K562 (cell line): ENCODE measurements around the gene EXOG. TPM values are rescaled to one million over a fixed set of nuclear protein-coding genes. Genes with fewer than 3 reads are reported as not detected.

Source experiments
- ATAC-seq: fragments of 200-7000 bp; cut with Tn5 transposase; 3 replicates; pipeline ENCODE4 v1.9.1; 2020; ENCODE audit warnings: moderate library complexity
- BruUV-seq: library from RNA; stranded (reverse); fragments of 400-500 nt; replicated peaks from 2 replicates; lab custom pipeline; 2021; lab: Mats Ljungman, UMichigan
- CTCF ChIA-PET: fragments of 300-600 bp; formaldehyde crosslinking; extraction: SDS; loops from one replicate; lab custom pipeline; 2021; ENCODE audit warnings: low intra/inter-chr PET ratio; lab: Yijun Ruan, JAX
- POLR2A ChIA-PET: fragments of 300-600, 350-650 bp; sonication (Branson Sonifier 250); formaldehyde crosslinking; extraction: SDS; loops from one replicate; lab custom pipeline; 2021; ENCODE audit warnings: antibody characterized with exemption, inconsistent platforms; lab: Yijun Ruan, JAX
- DNase-seq, 4 experiments: peaks; one replicate each; pipeline versions ENCODE4 v3.0.0 to v3.0.0-alpha.2; 2011 to 2018; ENCODE audit warnings: low spot score in 3 of 4, mixed read lengths in 3 of 4; ENCODE audit errors: extremely low read depth in 1 of 4
- FAIRE-seq: peaks from 2 replicates; lab custom pipeline; 2011; peaks lifted over from hg19 to GRCh38; lab: Jason Lieb, UNC
- H2AFZ ChIP-seq: 2 replicates; pipeline ENCODE4 v1.6.0; 2011; ENCODE audit warnings: low read depth, low read length, control low read depth, inconsistent platforms
- H3K27ac ChIP-seq: fragments of 200-600 bp; 3 replicates; pipeline ENCODE4 v1.8.0; 2011; ENCODE audit warnings: low read depth, mild to moderate bottlenecking, control low read depth, inconsistent platforms, low read length, moderate library complexity, mixed read lengths; ENCODE audit errors: extremely low read depth
- H3K27me3 ChIP-seq, 2 experiments: fragments of 300-600 bp in 1 of 2; 2 replicates in 1 of 2; 3 replicates in 1 of 2; pipeline versions ENCODE4 v1.6.0 to v1.8.0; 2011; ENCODE audit warnings: inconsistent platforms in 2 of 2, low read length in 2 of 2, mild to moderate bottlenecking in 1 of 2, mixed read lengths in 1 of 2, moderate library complexity in 1 of 2; ENCODE audit not compliant: control insufficient read depth in 2 of 2, insufficient read depth in 2 of 2
- H3K36me3 ChIP-seq: fragments of 300-600 bp; 3 replicates; pipeline ENCODE4 v1.8.0; 2011; ENCODE audit warnings: mild to moderate bottlenecking, low read length, inconsistent platforms; ENCODE audit not compliant: control insufficient read depth, insufficient read depth
- H3K4me1 ChIP-seq, 2 experiments: fragments of 200-600 bp in 1 of 2; replicated peaks in 1 of 2; 2 replicates in 1 of 2; 3 replicates in 1 of 2; pipeline versions ENCODE4 v1.5.1 to v1.8.0; 2011; ENCODE audit warnings: inconsistent platforms in 2 of 2, low read length in 2 of 2, mild to moderate bottlenecking in 1 of 2, mixed read lengths in 1 of 2, moderate library complexity in 1 of 2; ENCODE audit not compliant: control insufficient read depth in 2 of 2, insufficient read depth in 2 of 2
- H3K4me2 ChIP-seq: 2 replicates; pipeline ENCODE4 v1.6.1; 2011; ENCODE audit warnings: low read length, control low read depth, inconsistent platforms, mixed read lengths; ENCODE audit not compliant: insufficient read depth
- H3K4me3 ChIP-seq: fragments of 200-600 bp; sonication (generic), shearing (Covaris generic); 2 replicates; pipeline ENCODE4 v1.5.1; 2016; ENCODE audit warnings: control low read depth, inconsistent platforms
- H3K79me2 ChIP-seq: fragments of 200-600 bp; 3 replicates; pipeline ENCODE4 v1.8.0; 2011; ENCODE audit warnings: low read length, inconsistent platforms; ENCODE audit not compliant: control insufficient read depth, insufficient read depth
- H3K9ac ChIP-seq, 2 experiments: 2 replicates each; pipeline versions ENCODE4 v1.6.0 to v1.6.1; 2011; ENCODE audit warnings: low read depth in 2 of 2, low read length in 2 of 2, control low read depth in 1 of 2, inconsistent platforms in 1 of 2, mild to moderate bottlenecking in 1 of 2, mixed read lengths in 1 of 2; ENCODE audit not compliant: insufficient read depth in 1 of 2
- H3K9me1 ChIP-seq: one replicate; pipeline ENCODE4 v1.6.0; 2011; ENCODE audit warnings: inconsistent platforms, mild to moderate bottlenecking, low read length, moderate library complexity; ENCODE audit not compliant: control insufficient read depth, insufficient read depth
- H3K9me3 ChIP-seq: replicated peaks from 2 replicates; pipeline ENCODE4 v1.5.1; 2011; ENCODE audit warnings: low read depth, low read length, inconsistent platforms; ENCODE audit not compliant: control insufficient read depth, insufficient read depth
- H4K20me1 ChIP-seq: replicated peaks from 2 replicates; pipeline ENCODE4 v1.6.1; 2011; ENCODE audit warnings: low read length, inconsistent platforms, mixed read lengths; ENCODE audit not compliant: control insufficient read depth, insufficient read depth
- ETV6 ChIP-seq, 3 experiments: fragments of 150-350 bp in 1 of 3; sonication (generic) in 1 of 3; formaldehyde crosslinking in 1 of 3; IDR thresholded peaks; 2 replicates each; pipeline versions ENCODE4 v1.6.1 to v1.8.0; 2014 to 2022; ENCODE audit warnings: borderline replicate concordance in 2 of 3, low read depth in 2 of 3, antibody characterized with exemption in 1 of 3, low read length in 1 of 3, mild to moderate bottlenecking in 1 of 3, missing genetic modification reagents in 1 of 3
- GMEB1 ChIP-seq: fragments of 250-450 bp; sonication (Bioruptor Pico); IDR thresholded peaks from 2 replicates; pipeline ENCODE4 v1.4.0; 2020; ENCODE audit warnings: mild to moderate bottlenecking
- MECOM ChIP-seq: fragments of 250-450 bp; sonication (Bioruptor Pico); IDR thresholded peaks from 2 replicates; pipeline ENCODE4 v1.8.0; 2022; ENCODE audit warnings: inconsistent platforms
- NONO ChIP-seq, 2 experiments: fragments of 200-400 bp in 1 of 2; fragments of 450-650 bp in 1 of 2; formaldehyde crosslinking in 1 of 2; IDR thresholded peaks; 2 replicates each; pipeline ENCODE4 v1.6.1; 2017; ENCODE audit warnings: low read depth in 2 of 2, mild to moderate bottlenecking in 2 of 2, moderate library complexity in 2 of 2, low read length in 1 of 2
- PHF21A ChIP-seq: fragments of 450-650 bp; IDR thresholded peaks from 2 replicates; pipeline ENCODE4 v1.6.1; 2017; ENCODE audit warnings: low read depth, borderline replicate concordance
- RAD51 ChIP-seq: fragments of 450-650 bp; IDR thresholded peaks from 2 replicates; pipeline ENCODE4 v1.7.1; 2016; ENCODE audit warnings: low read depth, mild to moderate bottlenecking, borderline replicate concordance
- RB1 ChIP-seq: fragments of 450-650 bp; IDR thresholded peaks from 2 replicates; pipeline ENCODE4 v1.6.1; 2017; ENCODE audit warnings: low read depth, mild to moderate bottlenecking
- ZNF280B ChIP-seq: fragments of 250-450 bp; sonication (Bioruptor Pico); IDR thresholded peaks from 2 replicates; pipeline ENCODE4 v1.5.1; 2021; ENCODE audit warnings: mild to moderate bottlenecking
- ZNF778 ChIP-seq: fragments of 450-650 bp; formaldehyde crosslinking; IDR thresholded peaks from 2 replicates; pipeline ENCODE4 v1.4.0; 2020; ENCODE audit warnings: mild to moderate bottlenecking, moderate library complexity
- WGBS: fragments of 100-300 bp; shearing (Covaris generic); methylation state at CpG from one replicate; pipeline ENCODE4 v1.1.6; 2016; ENCODE audit warnings: low coverage, mixed read lengths; ENCODE audit not compliant: insufficient coverage; ENCODE audit errors: missing lambda C conversion rate; 5-methylcytosine and 5-hydroxymethylcytosine counted together
- in situ Hi-C: fragments of 300-500 bp; cut with MboI; formaldehyde crosslinking; loops from 4 replicates; pipeline ENCODE4 v1.15.0; 2018; ENCODE audit warnings: inconsistent platforms, mixed read lengths
- intact Hi-C: fragments of 100-400 bp; cut with micrococcal nuclease; formaldehyde crosslinking; loops from 2 replicates; pipeline ENCODE4 v1.14.2; 2022
- polyA plus RNA-seq, 8 experiments: library from polyadenylated mRNA; depleted of rRNA in 4 of 8; stranded (reverse) in 5 of 8; unstranded in 3 of 8; fragments of >200 nt; fragmentation: Nextera tagmentation in 2 of 8; fragmentation: Illumina TruSeq in 1 of 8; extraction: Ambion mirVana in 2 of 8; extraction: Trizol in 1 of 8; gene quantifications; 2 replicates each; pipeline versions ENCODE4 v1.2.1 to v1.2.3, GENCODE V29; 2011 to 2014; ENCODE audit warnings: inconsistent platforms in 1 of 8, missing spikeins in 1 of 8
- total RNA-seq, 7 experiments: library from RNA; depleted of rRNA in 6 of 7; stranded (reverse); fragments of >200 nt in 6 of 7; fragmentation: Illumina TruSeq in 2 of 7; extraction: Trizol in 2 of 7; gene quantifications; 2 replicates each; pipeline versions ENCODE4 v1.2.1 to v1.2.3, GENCODE V29; 2011 to 2021; ENCODE audit warnings: low replicate concordance in 1 of 7
- TF ChIP-seq, protein P1 (sequence below): fragments of 250-450 bp; sonication (Bioruptor Pico); IDR thresholded peaks from 2 replicates; pipeline ENCODE4 v1.9.0; 2021; ENCODE audit warnings: mild to moderate bottlenecking, inconsistent platforms
- TF ChIP-seq, protein P2 (sequence below): fragments of 150-350 bp; IDR thresholded peaks from 2 replicates; pipeline ENCODE4 v1.6.1; 2014; ENCODE audit warnings: low read depth, mild to moderate bottlenecking, low read length, borderline replicate concordance

Gene EXOG
- total and polyA plus RNA-seq, 9 of the 15 experiments (the other 6 are each of a cell fraction or from before 2014, with no cell fraction given) = 10.8 to 21.7 (median 14.8) TPM

DNA sequence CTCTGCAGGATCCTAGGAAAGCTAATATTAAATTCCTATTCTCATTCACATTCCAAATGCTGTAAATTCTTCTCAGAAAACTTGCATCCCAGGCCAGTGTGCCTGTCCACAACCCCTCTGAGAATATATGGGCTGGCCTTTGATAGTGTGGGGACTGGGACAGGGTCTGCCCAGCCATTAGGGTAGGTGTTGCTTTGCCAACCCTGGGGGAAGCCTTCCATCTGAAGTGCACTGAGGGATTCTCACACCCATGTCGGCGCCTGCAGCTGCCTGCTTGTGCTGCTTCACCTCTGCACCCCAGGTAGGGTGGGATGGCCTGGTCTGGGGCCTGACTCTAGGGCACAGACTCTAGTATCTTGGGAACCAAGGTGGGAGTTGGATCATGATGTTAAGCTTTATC lies 15.2 kb upstream of the EXOG start (continued):
- TF ChIP-seq ZNF280B (CRISPR knock-in tag) = no peak
- TF ChIP-seq RAD51 = no peak
- no peak for TF ChIP-seq ZNF778
- no peak for TF ChIP-seq GMEB1 (CRISPR knock-in tag)
- TF ChIP-seq RB1 = no peak

DNA sequence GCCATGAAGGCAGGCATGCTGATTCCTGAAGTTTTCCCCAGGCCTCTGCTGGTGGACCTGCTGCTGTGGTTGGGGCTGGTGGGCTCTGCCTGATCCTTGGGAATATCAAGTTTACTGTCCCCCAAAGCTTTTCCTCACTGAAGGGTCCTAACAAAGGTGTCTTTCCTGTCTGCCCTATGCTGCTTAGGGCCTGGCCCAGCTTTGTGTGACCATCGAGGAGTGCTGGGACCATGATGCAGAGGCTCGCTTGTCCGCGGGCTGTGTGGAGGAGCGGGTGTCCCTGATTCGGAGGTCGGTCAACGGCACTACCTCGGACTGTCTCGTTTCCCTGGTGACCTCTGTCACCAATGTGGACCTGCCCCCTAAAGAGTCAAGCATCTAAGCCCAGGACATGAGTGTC lies 13.2 kb upstream of the EXOG start:
- in situ Hi-C loops = no loop called here
- WGBS = 77% methylated on average over 10 of the region's 10 CpGs
- no TSS peak for BruUV-seq
- DNase-seq = no peak
- FAIRE-seq = no peak
- ChIA-PET POLR2A (interaction anchor here (1.1 kb wide), 1 partner anchor 10 kb away, joined by 3 read pairs; no protein-coding TSS in a partner anchor), CTCF (interaction anchor here (0.6 kb wide), 1 partner anchor 509 kb away, joined by 3 read pairs; no protein-coding TSS in a partner anchor)
- Histone ChIP-seq H3K9ac (no peak overlapping the region), H3K79me2 (no peaks in the 10 kb centered on the region), H2AFZ (no peak overlapping the region), H3K9me1 (no peaks in the 10 kb centered on the region), H3K27me3 (no peaks in the 10 kb centered on the region), H3K4me3 (no peak overlapping the region), H4K20me1 (no peaks in the 10 kb centered on the region), H3K9me3 (no peaks in the 10 kb centered on the region), H3K27ac (no peak overlapping the region), H3K4me1 (no peaks in the 10 kb centered on the region), H3K36me3 (peaks cover 51% of the 10 kb centered on the region; the same call in 2 of the 3 replicates), H3K4me2 (no peak overlapping the region)
- intact Hi-C loops = loop anchor here (5.0 kb wide), 4 partner anchors 191 to 511 kb away; partner anchors contain the start of genes ACAA1 and MYD88
- ATAC-seq = no peak
- TF ChIP-seq NONO (IDR thresholded peaks at IDR 0.05; ENCODE audit: low read depth in 2 of 2, low read length in 1 of 2) (no peak), PHF21A (no peak), MECOM (CRISPR knock-in tag) (no peak), ETV6 (IDR thresholded peaks at IDR 0.05; ENCODE audit: borderline replicate concordance in 1 of 2, low read depth in 2 of 2, low read length in 1 of 2) (no peak), ETV6 (CRISPR knock-in tag; IDR thresholded peaks at IDR 0.05; ENCODE audit: borderline replicate concordance) (no peak)
- TF ChIP-seq, protein P1, sequence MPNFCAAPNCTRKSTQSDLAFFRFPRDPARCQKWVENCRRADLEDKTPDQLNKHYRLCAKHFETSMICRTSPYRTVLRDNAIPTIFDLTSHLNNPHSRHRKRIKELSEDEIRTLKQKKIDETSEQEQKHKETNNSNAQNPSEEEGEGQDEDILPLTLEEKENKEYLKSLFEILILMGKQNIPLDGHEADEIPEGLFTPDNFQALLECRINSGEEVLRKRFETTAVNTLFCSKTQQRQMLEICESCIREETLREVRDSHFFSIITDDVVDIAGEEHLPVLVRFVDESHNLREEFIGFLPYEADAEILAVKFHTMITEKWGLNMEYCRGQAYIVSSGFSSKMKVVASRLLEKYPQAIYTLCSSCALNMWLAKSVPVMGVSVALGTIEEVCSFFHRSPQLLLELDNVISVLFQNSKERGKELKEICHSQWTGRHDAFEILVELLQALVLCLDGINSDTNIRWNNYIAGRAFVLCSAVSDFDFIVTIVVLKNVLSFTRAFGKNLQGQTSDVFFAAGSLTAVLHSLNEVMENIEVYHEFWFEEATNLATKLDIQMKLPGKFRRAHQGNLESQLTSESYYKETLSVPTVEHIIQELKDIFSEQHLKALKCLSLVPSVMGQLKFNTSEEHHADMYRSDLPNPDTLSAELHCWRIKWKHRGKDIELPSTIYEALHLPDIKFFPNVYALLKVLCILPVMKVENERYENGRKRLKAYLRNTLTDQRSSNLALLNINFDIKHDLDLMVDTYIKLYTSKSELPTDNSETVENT (CRISPR knock-in tag) = no peak
- TF ChIP-seq, protein P2, sequence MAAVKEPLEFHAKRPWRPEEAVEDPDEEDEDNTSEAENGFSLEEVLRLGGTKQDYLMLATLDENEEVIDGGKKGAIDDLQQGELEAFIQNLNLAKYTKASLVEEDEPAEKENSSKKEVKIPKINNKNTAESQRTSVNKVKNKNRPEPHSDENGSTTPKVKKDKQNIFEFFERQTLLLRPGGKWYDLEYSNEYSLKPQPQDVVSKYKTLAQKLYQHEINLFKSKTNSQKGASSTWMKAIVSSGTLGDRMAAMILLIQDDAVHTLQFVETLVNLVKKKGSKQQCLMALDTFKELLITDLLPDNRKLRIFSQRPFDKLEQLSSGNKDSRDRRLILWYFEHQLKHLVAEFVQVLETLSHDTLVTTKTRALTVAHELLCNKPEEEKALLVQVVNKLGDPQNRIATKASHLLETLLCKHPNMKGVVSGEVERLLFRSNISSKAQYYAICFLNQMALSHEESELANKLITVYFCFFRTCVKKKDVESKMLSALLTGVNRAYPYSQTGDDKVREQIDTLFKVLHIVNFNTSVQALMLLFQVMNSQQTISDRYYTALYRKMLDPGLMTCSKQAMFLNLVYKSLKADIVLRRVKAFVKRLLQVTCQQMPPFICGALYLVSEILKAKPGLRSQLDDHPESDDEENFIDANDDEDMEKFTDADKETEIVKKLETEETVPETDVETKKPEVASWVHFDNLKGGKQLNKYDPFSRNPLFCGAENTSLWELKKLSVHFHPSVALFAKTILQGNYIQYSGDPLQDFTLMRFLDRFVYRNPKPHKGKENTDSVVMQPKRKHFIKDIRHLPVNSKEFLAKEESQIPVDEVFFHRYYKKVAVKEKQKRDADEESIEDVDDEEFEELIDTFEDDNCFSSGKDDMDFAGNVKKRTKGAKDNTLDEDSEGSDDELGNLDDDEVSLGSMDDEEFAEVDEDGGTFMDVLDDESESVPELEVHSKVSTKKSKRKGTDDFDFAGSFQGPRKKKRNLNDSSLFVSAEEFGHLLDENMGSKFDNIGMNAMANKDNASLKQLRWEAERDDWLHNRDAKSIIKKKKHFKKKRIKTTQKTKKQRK = no peak
